Glutamatergic neuron (in vitro differentiated cells): ENCODE data around the gene RSAD1. TPM values are rescaled to one million over a fixed set of nuclear protein-coding genes. Genes with fewer than 3 reads are reported as not detected.

Source experiments
- DNase-seq: peaks from one replicate; pipeline ENCODE4 v3.0.0; 2022
- H3K27ac Mint-ChIP-seq: one replicate; pipeline ENCODE4 v1.8.0; 2020; ENCODE audit warnings: mild to moderate bottlenecking, mixed read lengths, inconsistent platforms; ENCODE audit not compliant: unreplicated experiment
- H3K27me3 Mint-ChIP-seq: one replicate; pipeline ENCODE4 v1.8.0; 2020; ENCODE audit warnings: mild to moderate bottlenecking, moderate library complexity, mixed read lengths, inconsistent platforms; ENCODE audit not compliant: unreplicated experiment
- H3K36me3 Mint-ChIP-seq: one replicate; pipeline ENCODE4 v1.8.0; 2020; ENCODE audit warnings: mild to moderate bottlenecking, mixed read lengths, inconsistent platforms; ENCODE audit not compliant: unreplicated experiment
- H3K4me1 Mint-ChIP-seq: one replicate; pipeline ENCODE4 v1.8.0; 2020; ENCODE audit warnings: mild to moderate bottlenecking, low read depth, mixed read lengths, inconsistent platforms; ENCODE audit not compliant: unreplicated experiment
- H3K4me3 Mint-ChIP-seq: one replicate; pipeline ENCODE4 v1.8.0; 2020; ENCODE audit warnings: mild to moderate bottlenecking, mixed read lengths, inconsistent platforms; ENCODE audit not compliant: unreplicated experiment
- H3K9me3 Mint-ChIP-seq: one replicate; pipeline ENCODE4 v1.8.0; 2020; ENCODE audit warnings: mild to moderate bottlenecking, moderate library complexity, mixed read lengths, inconsistent platforms; ENCODE audit not compliant: unreplicated experiment
- CTCF ChIP-seq: fragments of 200-600 bp; sonication (generic); IDR thresholded peaks from one replicate; pipeline ENCODE4 v1.5.0; 2021; ENCODE audit not compliant: partially characterized antibody, unreplicated experiment
- total RNA-seq: library from RNA; stranded (reverse); fragmentation: NEBNext Ultra II Directional; extraction: Animal tissue kit (Norgen Biotek cat#: 25700); gene quantifications from one replicate; pipeline ENCODE4 v1.2.1, GENCODE V29; 2021; ENCODE audit not compliant: unreplicated experiment

Gene RSAD1
- total RNA-seq, 1 donor from 2014 or later, result 22.0 TPM

- TF ChIP-seq CTCF, result no peak
- peak overlapping the region; percentile 93 for H3K4me3 Mint-ChIP-seq
- H3K27ac Mint-ChIP-seq, result peak overlapping the region; percentile 46
- peaks cover 6% of the 10 kb centered on the region for H3K9me3 Mint-ChIP-seq
- peaks cover 14% of the 10 kb centered on the region for H3K27me3 Mint-ChIP-seq
- peaks cover 10% of the 10 kb centered on the region for H3K4me1 Mint-ChIP-seq
- no peaks in the 10 kb centered on the region for H3K36me3 Mint-ChIP-seq
- no peak for DNase-seq
Measured at GRCh38 chr17:50508573-50509460, 30.2 kb downstream of the RSAD1 start.

- peaks cover 4% of the 10 kb centered on the region for H3K9me3 Mint-ChIP-seq
- no peaks in the 10 kb centered on the region for H3K36me3 Mint-ChIP-seq
- DNase-seq, result no peak
Measured at GRCh38 chr17:50511058-50511457, 32.4 kb downstream of the RSAD1 start.

GRCh38 chr17:50513495-50513894 is 34.8 kb downstream of the RSAD1 start:
- Mint-ChIP-seq H3K36me3 (no peaks in the 10 kb centered on the region), H3K4me3 (no peak overlapping the region), H3K27me3 (peaks cover 9% of the 10 kb centered on the region), H3K9me3 (no peaks in the 10 kb centered on the region), H3K4me1 (peaks cover 13% of the 10 kb centered on the region), H3K27ac (no peak overlapping the region)
- no peak for DNase-seq
- no peak for TF ChIP-seq CTCF

More at GRCh38 chr17:50511058-50511457, 32.4 kb downstream of the RSAD1 start:
- H3K4me3 Mint-ChIP-seq, result no peak overlapping the region
- peaks cover 9% of the 10 kb centered on the region for H3K27me3 Mint-ChIP-seq
- TF ChIP-seq CTCF, result no peak
- peaks cover 10% of the 10 kb centered on the region for H3K4me1 Mint-ChIP-seq
- H3K27ac Mint-ChIP-seq, result no peak overlapping the region

- no peaks in the 10 kb centered on the region for H3K9me3 Mint-ChIP-seq
- H3K4me3 Mint-ChIP-seq, result no peak overlapping the region
- peaks cover 18% of the 10 kb centered on the region for H3K4me1 Mint-ChIP-seq
- no peak overlapping the region for H3K27ac Mint-ChIP-seq
- DNase-seq, result no peak
- TF ChIP-seq CTCF, result no peak
- H3K27me3 Mint-ChIP-seq, result peaks cover 5% of the 10 kb centered on the region
- H3K36me3 Mint-ChIP-seq, result no peaks in the 10 kb centered on the region
Measured at GRCh38 chr17:50514388-50514787, 35.7 kb downstream of the RSAD1 start.
